Smooth muscle cell (in vitro differentiated cells): ENCODE results near the gene KCNAB2. TPM values are rescaled to one million over a fixed set of nuclear protein-coding genes. Genes with fewer than 3 reads are reported as not detected.

Experiments
- DNase-seq: peaks from one replicate; lab custom pipeline; 2025; ENCODE audit not compliant: unreplicated experiment; lab: John Stamatoyannopoulos, UW
- H2AFZ ChIP-seq: fragments of 200-600 bp; sonication (generic); 2 replicates; pipeline ENCODE4 v1.6.0; 2016; ENCODE audit warnings: antibody characterized with exemption, low read depth, mild to moderate bottlenecking
- H3F3A ChIP-seq: fragments of 200-600 bp; sonication (generic); 2 replicates; pipeline ENCODE4 v1.6.0; 2017; ENCODE audit warnings: antibody characterized with exemption, low read depth
- H3K27ac ChIP-seq: fragments of 200-600 bp; sonication (generic); 2 replicates; pipeline ENCODE4 v1.5.1; 2016; ENCODE audit warnings: low read depth, mild to moderate bottlenecking
- H3K27me3 ChIP-seq: fragments of 200-600 bp; sonication (generic); 2 replicates; pipeline ENCODE4 v1.6.1; 2016; ENCODE audit warnings: low read depth, mild to moderate bottlenecking
- H3K36me3 ChIP-seq: fragments of 200-600 bp; sonication (generic); 2 replicates; pipeline ENCODE4 v1.5.1; 2016; ENCODE audit warnings: low read depth
- H3K4me1 ChIP-seq: fragments of 200-600 bp; sonication (generic); 2 replicates; pipeline ENCODE4 v1.5.1; 2016; ENCODE audit warnings: low read depth
- H3K4me2 ChIP-seq: fragments of 200-600 bp; sonication (generic); 2 replicates; pipeline ENCODE4 v1.6.0; 2016; ENCODE audit warnings: mild to moderate bottlenecking
- H3K4me3 ChIP-seq: fragments of 200-600 bp; sonication (generic); 2 replicates; pipeline ENCODE4 v1.5.1; 2016; ENCODE audit warnings: mild to moderate bottlenecking
- H3K79me2 ChIP-seq: fragments of 200-600 bp; sonication (generic); 2 replicates; pipeline ENCODE4 v1.6.0; 2016; ENCODE audit warnings: low read depth, mild to moderate bottlenecking
- H3K9ac ChIP-seq: fragments of 200-600 bp; sonication (generic); 2 replicates; pipeline ENCODE4 v1.6.0; 2016; ENCODE audit warnings: low read depth
- H3K9me3 ChIP-seq: fragments of 200-600 bp; sonication (generic); replicated peaks from 2 replicates; pipeline ENCODE4 v1.5.1; 2016; ENCODE audit warnings: low read depth
- H4K20me1 ChIP-seq: fragments of 200-600 bp; sonication (generic); 2 replicates; pipeline ENCODE4 v1.6.0; 2016; ENCODE audit warnings: low read depth
- WGBS: methylation state at CpG from one replicate; pipeline ENCODE4 v1.1.7; 2016; ENCODE audit warnings: low lambda C conversion rate; 5-methylcytosine and 5-hydroxymethylcytosine counted together
- polyA plus RNA-seq: library from polyadenylated mRNA; unstranded; fragments of >200 nt; fragmentation: Nextera tagmentation; extraction: Ambion mirVana; gene quantifications from 2 replicates; pipeline ENCODE4 v1.2.1, GENCODE V29; 2016
- total RNA-seq: library from RNA; depleted of rRNA; stranded (reverse); fragments of >200 nt; gene quantifications from 2 replicates; pipeline ENCODE4 v1.2.3, GENCODE V29; 2014
- TF ChIP-seq, protein P1 (sequence below): fragments of 200-600 bp; sonication (generic); IDR thresholded peaks from 2 replicates; pipeline ENCODE4 v1.5.1; 2017; ENCODE audit warnings: borderline replicate concordance, mild to moderate bottlenecking, antibody characterized with exemption; ENCODE audit not compliant: insufficient read depth, poor library complexity, severe bottlenecking

KCNAB2 gene
- total and polyA plus RNA-seq, 2 experiments from 2014 or later: 3.6 to 3.9 TPM

DNA sequence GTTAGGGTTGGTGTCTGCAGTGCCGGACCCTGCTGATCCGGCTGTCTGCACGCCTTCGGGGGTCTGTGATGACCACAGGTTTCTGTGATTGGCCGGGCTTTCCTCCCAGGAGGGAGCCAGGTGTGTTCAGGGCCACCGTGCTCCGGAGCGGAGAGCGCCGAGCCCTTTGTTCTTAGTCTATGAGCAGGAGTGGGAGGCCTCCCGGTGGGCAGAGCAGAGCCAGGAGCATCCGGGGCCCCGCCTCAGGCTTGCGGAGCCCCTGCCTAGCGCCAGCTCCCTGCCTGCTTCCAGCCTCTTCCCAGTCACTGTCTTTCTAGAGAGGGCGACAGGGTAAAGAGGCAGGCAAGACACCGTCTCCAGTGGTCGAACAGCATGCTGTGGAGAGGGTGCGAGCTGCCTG, 31.8 kb downstream of the KCNAB2 start:
- no peak overlapping the region for H3K4me2 ChIP-seq
- no peaks in the 10 kb centered on the region for H3K4me1 ChIP-seq
- TF ChIP-seq, protein P1, sequence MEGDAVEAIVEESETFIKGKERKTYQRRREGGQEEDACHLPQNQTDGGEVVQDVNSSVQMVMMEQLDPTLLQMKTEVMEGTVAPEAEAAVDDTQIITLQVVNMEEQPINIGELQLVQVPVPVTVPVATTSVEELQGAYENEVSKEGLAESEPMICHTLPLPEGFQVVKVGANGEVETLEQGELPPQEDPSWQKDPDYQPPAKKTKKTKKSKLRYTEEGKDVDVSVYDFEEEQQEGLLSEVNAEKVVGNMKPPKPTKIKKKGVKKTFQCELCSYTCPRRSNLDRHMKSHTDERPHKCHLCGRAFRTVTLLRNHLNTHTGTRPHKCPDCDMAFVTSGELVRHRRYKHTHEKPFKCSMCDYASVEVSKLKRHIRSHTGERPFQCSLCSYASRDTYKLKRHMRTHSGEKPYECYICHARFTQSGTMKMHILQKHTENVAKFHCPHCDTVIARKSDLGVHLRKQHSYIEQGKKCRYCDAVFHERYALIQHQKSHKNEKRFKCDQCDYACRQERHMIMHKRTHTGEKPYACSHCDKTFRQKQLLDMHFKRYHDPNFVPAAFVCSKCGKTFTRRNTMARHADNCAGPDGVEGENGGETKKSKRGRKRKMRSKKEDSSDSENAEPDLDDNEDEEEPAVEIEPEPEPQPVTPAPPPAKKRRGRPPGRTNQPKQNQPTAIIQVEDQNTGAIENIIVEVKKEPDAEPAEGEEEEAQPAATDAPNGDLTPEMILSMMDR: no peak
- no peak overlapping the region for H3K27ac ChIP-seq
- no peak overlapping the region for H3K9ac ChIP-seq
- no peak for DNase-seq
- no peaks in the 10 kb centered on the region for H3K36me3 ChIP-seq
- H2AFZ ChIP-seq: no peak overlapping the region
- 81% methylated on average over 19 of the region's 19 CpGs for WGBS
- H3K4me3 ChIP-seq: no peak overlapping the region
- H3F3A ChIP-seq: no peaks in the 10 kb centered on the region
- H3K9me3 ChIP-seq: no peaks in the 10 kb centered on the region
- no peaks in the 10 kb centered on the region for H3K27me3 ChIP-seq
- H4K20me1 ChIP-seq: no peaks in the 10 kb centered on the region
- no peaks in the 10 kb centered on the region for H3K79me2 ChIP-seq

DNA sequence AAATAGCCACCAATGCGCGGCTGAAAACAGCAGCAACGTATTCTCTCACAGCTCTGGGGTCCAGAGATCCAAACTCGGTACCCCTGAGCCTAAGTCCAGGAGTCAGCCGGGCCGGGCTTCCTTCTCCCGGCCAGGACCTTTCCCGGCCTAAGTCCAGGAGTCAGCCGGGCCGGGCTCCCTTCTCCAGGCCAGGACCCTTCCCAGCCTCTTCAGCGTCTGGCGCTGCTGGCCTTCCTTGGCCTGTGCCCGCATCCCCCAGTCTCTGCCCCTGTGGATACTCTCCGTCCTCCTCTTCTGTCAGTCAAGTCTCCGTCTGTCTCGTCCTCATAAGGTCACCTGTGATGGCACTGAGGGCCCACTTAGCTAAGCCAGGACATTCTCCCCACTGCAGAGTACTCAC, 32.2 kb downstream of the KCNAB2 start:
- Histone ChIP-seq H3K4me2 (no peak overlapping the region), H3K36me3 (no peaks in the 10 kb centered on the region), H3K27ac (no peak overlapping the region), H4K20me1 (no peaks in the 10 kb centered on the region), H3K9ac (no peak overlapping the region), H3K79me2 (no peaks in the 10 kb centered on the region), H3K4me1 (no peaks in the 10 kb centered on the region), H3K9me3 (no peaks in the 10 kb centered on the region), H3K27me3 (no peaks in the 10 kb centered on the region), H3K4me3 (no peak overlapping the region), H2AFZ (no peak overlapping the region), H3F3A (no peaks in the 10 kb centered on the region)
- 96% methylated on average over 16 of the region's 16 CpGs for WGBS
- TF ChIP-seq, protein P1: no peak
- no peak for DNase-seq

DNA sequence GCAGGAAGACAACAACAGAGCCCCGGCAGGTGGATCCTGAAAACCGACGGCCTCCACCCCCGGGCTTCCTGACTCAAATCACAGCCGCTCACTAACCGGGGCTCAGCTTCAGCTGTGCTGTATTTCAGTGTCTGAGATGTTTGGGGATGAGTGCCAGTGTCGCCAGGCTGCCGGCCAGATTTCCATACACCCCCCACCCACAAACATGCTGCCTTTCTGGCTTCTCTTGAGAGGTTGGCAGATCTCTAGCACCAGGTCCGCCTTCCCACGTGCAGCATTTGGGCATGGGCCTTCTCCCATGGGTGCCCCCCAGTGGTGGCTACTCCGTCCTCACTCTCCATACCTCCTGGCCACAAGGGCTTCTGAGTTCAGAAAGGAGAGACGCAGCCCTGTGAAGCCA, 34.8 kb downstream of the KCNAB2 start:
- H3K27ac ChIP-seq: no peak overlapping the region
- 80% methylated on average over 12 of the region's 12 CpGs for WGBS
- H3K4me3 ChIP-seq: no peak overlapping the region
- no peak overlapping the region for H3K4me2 ChIP-seq
- no peak overlapping the region for H2AFZ ChIP-seq
- H4K20me1 ChIP-seq: no peaks in the 10 kb centered on the region
- no peaks in the 10 kb centered on the region for H3K27me3 ChIP-seq
- H3K9ac ChIP-seq: no peak overlapping the region
- H3F3A ChIP-seq: no peaks in the 10 kb centered on the region
- no peaks in the 10 kb centered on the region for H3K4me1 ChIP-seq
- H3K79me2 ChIP-seq: no peaks in the 10 kb centered on the region
- TF ChIP-seq, protein P1: no peak
- no peak for DNase-seq
- H3K36me3 ChIP-seq: no peaks in the 10 kb centered on the region
- no peaks in the 10 kb centered on the region for H3K9me3 ChIP-seq

DNA sequence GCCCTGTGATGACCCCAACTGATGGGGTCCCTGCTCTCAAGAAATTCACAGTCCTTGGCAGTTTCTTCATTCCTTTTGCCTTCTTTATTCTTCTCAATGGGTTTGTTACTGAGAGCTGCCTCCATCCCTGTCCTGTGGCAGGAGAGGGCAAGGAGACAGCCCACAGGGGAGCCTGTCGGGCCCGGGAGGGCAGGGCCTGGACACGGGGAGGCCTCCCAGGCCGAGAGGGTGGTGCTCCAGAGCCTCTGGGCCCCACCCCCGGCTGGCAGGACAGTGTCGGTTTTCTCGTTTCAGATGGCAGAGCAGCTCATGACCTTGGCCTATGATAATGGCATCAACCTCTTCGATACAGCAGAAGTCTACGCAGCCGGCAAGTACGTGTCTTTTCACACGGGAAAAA, 36.2 kb downstream of the KCNAB2 start:
- WGBS: 92% methylated on average over 12 of the region's 12 CpGs
- TF ChIP-seq, protein P1: no peak
- Histone ChIP-seq H3K27me3 (no peaks in the 10 kb centered on the region), H4K20me1 (no peaks in the 10 kb centered on the region), H3K9ac (no peak overlapping the region), H3F3A (no peaks in the 10 kb centered on the region), H3K36me3 (no peaks in the 10 kb centered on the region), H3K79me2 (no peaks in the 10 kb centered on the region), H3K9me3 (no peaks in the 10 kb centered on the region), H3K4me3 (no peak overlapping the region), H3K4me1 (no peaks in the 10 kb centered on the region), H3K4me2 (no peak overlapping the region), H2AFZ (no peak overlapping the region), H3K27ac (no peak overlapping the region)
- DNase-seq: no peak
